Natural killer cell treated with Interleukin-12 subunit alpha and Interleukin-12 subunit beta and Interleukin-15 and Interleukin-18, amount 100 ng/mL, for 72 hours (primary cell): ENCODE measurements around the gene BAG2. TPM values are rescaled to one million over a fixed set of nuclear protein-coding genes. Genes with fewer than 3 reads are reported as not detected.

Experiments used
- ATAC-seq, 2 donors: fragments of 150-1000 bp; cut with Tn5 transposase in 1 of 2; sonication (Bioruptor Pico), chemical (Tn5 transposase) in 1 of 2; 2 replicates each; pipeline ENCODE4 v1.10.0; 2021
- DNase-seq: peaks from one replicate; pipeline ENCODE4 v3.0.0; 2022; ENCODE audit warnings: low spot score
- H3K27ac Mint-ChIP-seq, 2 donors: 1 replicate in 1 of 2; 2 replicates in 1 of 2; pipeline ENCODE4 v1.8.0; 2022; ENCODE audit warnings: mixed read lengths in 2 of 2, mild to moderate bottlenecking in 1 of 2, moderate library complexity in 1 of 2
- H3K27me3 Mint-ChIP-seq, 2 donors: 1 replicate in 1 of 2; 2 replicates in 1 of 2; pipeline ENCODE4 v1.8.0; 2022; ENCODE audit warnings: mixed read lengths in 2 of 2
- H3K36me3 Mint-ChIP-seq: one replicate; pipeline ENCODE4 v1.8.0; 2022; ENCODE audit warnings: mixed read lengths
- H3K4me1 Mint-ChIP-seq, 2 donors: 1 replicate in 1 of 2; 2 replicates in 1 of 2; pipeline ENCODE4 v1.8.0; 2022; ENCODE audit warnings: low read depth in 2 of 2, mixed read lengths in 2 of 2, mild to moderate bottlenecking in 1 of 2
- H3K4me3 Mint-ChIP-seq: one replicate; pipeline ENCODE4 v1.8.0; 2022; ENCODE audit warnings: mixed read lengths
- H3K9me3 Mint-ChIP-seq: 2 replicates; pipeline ENCODE4 v1.8.0; 2022; ENCODE audit warnings: mixed read lengths
- total RNA-seq, 2 donors: library from RNA; stranded (reverse); gene quantifications; one replicate each; pipeline ENCODE4 v1.2.3, GENCODE V29; 2022

BAG2 gene
- total RNA-seq, 2 donors from 2014 or later: 3.3 to 6.9 TPM

DNA sequence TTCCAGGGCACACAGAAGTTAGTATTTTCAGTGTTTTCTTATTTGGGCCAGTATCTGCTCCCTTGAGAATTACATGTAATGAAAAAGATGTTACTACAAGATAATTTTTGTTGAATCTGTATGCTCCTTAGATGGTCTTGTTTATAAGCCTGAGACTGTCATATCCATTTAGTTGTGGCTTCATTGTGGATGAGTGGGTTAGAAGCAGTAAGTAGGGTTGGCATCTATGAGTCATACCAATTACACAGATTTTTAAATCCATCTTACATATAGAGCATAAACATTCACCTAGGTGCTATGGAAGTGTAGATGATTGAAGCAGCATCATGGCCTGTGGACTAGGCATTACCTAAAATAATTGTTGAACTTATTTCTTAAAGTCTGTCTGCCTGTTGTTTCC lies 13.5 kb upstream of the BAG2 start:
- no peak for DNase-seq
- Mint-ChIP-seq H3K36me3 (no peaks in the 10 kb centered on the region), H3K9me3 (no peaks in the 10 kb centered on the region), H3K27me3 (no peaks in the 10 kb centered on the region), H3K27ac (no peak overlapping the region), H3K4me3 (no peak overlapping the region), H3K4me1 (no peaks in the 10 kb centered on the region)
- ATAC-seq: no peak

DNA sequence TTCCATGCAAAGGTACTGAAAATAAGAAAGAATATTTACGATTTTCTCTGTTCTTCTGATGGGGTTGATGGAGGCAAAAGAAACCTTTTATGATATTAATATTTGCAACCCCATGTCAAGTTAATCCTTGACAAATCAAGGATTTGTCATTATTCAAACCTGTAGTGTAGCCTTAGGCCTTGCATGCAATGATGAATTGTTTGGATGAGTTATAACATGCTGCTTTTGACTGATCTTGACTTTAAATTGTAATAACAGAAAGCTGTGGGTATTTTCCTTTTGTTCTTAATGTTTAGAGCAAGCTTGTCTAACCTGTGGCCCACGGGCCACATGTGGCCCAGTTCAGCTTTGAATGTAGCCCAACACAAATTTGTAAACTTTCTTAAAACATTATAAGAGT lies 13.0 kb upstream of the BAG2 start:
- Mint-ChIP-seq H3K36me3 (peaks cover 3% of the 10 kb centered on the region), H3K27ac (no peak overlapping the region), H3K27me3 (no peaks in the 10 kb centered on the region), H3K4me1 (no peaks in the 10 kb centered on the region), H3K9me3 (no peaks in the 10 kb centered on the region), H3K4me3 (no peak overlapping the region)
- DNase-seq (no peak), ATAC-seq (no peak)

DNA sequence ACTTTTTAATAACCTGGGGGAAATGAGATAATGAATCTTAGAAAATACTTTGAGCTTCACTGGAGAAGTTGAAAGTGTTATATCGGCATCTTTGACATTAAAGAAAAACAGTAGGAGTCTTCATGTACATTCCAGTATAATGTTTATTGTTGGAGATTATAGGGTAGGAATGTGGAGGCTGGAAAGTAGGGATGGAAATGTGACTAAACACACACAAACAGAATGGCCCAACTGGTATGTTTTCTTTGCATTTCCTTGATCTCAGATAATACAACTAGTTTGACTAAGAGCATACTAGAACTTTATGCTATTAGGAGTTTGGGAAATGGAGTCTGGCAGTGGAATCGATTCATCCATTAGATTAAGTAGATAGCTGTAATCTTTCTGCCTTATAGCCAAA lies 10.1 kb upstream of the BAG2 start:
- Mint-ChIP-seq H3K4me3 (no peak overlapping the region), H3K27me3 (no peaks in the 10 kb centered on the region), H3K4me1 (no peaks in the 10 kb centered on the region), H3K36me3 (peaks cover 20% of the 10 kb centered on the region), H3K27ac (no peak overlapping the region), H3K9me3 (no peaks in the 10 kb centered on the region)
- ATAC-seq: no peak
- no peak for DNase-seq

DNA sequence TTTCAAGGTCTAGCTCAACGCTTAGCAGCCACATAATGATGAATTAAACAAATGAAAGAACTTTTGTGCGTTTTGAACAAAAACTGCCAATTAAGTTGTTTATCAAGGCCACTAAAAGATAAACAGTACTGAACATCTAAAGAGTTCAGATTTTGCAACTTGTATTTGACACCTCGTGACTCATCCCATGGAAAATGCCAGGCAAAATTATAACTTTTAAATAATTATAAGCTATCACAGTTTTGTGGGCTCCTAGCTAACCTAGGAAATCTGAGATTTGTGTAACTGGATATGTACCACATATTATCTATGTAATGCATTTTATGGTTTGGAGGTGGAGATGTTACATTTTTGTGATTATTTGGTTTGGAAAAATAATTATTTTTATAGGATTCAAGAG lies 9.6 kb upstream of the BAG2 start:
- no peaks in the 10 kb centered on the region for H3K4me1 Mint-ChIP-seq
- no peak for ATAC-seq
- H3K27me3 Mint-ChIP-seq: no peaks in the 10 kb centered on the region
- H3K27ac Mint-ChIP-seq: no peak overlapping the region
- no peaks in the 10 kb centered on the region for H3K9me3 Mint-ChIP-seq
- no peak for DNase-seq
- peaks cover 20% of the 10 kb centered on the region for H3K36me3 Mint-ChIP-seq
- no peak overlapping the region for H3K4me3 Mint-ChIP-seq

DNA sequence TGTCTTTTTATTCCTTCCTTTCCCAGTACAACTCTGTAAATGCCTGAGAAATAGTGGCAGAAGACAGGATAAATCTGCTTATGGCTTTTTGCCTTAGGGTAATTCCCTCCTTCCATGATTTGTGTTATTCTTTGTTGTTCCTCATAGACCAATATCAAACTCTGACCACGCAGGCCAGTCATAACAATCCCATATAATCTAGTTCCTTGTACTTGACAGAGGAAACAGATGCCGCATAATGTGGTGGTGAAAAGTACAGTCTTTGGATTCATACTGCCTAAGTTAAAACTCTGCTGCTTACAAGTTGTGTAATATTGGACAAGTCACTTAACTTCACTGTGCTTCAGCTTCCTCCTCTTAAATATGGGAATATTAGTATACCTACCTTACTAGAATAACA lies 8.2 kb upstream of the BAG2 start:
- ATAC-seq (no peak), DNase-seq (no peak)
- no peak overlapping the region for H3K27ac Mint-ChIP-seq
- no peaks in the 10 kb centered on the region for H3K27me3 Mint-ChIP-seq
- no peak overlapping the region for H3K4me3 Mint-ChIP-seq
- H3K4me1 Mint-ChIP-seq: no peaks in the 10 kb centered on the region
- no peaks in the 10 kb centered on the region for H3K9me3 Mint-ChIP-seq
- peaks cover 20% of the 10 kb centered on the region for H3K36me3 Mint-ChIP-seq

DNA sequence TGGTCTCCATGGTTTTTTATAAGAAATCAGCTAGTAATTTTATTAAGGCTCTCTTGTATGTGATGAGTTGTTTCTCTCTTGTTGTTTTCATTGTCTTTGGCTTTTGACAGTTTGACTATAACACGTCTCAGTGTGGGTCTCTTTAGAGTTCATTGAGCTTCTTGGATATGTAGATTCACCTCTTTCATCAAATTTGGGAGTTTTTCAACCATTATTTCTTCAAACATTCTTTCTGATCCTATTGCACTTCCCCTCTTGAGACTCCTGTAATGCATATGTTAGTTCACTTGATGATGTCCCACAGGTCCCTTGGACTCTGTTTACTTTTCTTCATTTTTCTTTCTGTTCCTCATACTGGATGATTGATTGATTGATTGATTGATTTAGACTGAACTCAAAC lies 7.0 kb upstream of the BAG2 start:
- no peaks in the 10 kb centered on the region for H3K27me3 Mint-ChIP-seq
- DNase-seq (no peak), ATAC-seq (no peak)
- H3K36me3 Mint-ChIP-seq: peaks cover 20% of the 10 kb centered on the region
- no peak overlapping the region for H3K4me3 Mint-ChIP-seq
- H3K9me3 Mint-ChIP-seq: no peaks in the 10 kb centered on the region
- H3K4me1 Mint-ChIP-seq: peaks cover under 1 to 3% of the 10 kb centered on the region in 2 donors
- H3K27ac Mint-ChIP-seq: no peak overlapping the region

DNA sequence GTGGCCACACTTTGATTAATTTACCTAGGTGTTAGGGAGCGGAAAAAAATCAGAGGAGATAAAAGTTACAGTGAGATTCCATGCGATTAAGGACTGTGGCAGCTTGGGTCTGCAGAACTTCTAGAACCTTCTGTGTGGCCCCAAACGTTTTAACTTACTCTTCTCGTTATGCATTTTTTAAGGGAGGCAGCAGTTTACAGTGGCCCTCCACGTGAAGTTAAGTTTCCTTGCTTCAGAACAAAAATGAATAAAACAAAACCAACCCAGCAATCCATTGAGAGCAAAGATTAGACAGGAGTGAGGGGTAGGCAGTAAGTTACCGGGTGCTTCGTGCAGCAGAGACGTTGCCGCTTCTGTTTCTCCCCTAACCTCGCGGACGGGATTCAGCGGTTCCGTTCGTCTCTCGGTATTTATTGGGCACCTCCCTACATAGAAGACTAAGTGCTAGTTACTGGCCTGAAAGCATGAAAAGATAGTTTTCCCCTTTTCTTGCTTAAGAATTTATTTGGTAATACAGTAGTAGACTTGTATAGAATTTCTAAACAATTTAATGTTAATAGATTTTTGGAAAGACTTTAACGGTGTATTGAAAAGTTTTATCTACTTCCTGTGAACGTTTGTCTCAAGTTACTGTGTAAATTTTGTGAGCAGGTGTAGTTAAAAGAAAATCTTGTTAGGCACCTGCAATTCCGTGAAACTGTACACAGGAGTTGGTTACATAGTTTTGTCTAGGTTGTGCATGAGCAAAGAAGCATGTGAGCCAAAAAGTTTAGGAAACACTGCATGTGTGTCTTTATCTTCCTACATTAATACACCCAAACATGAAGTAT lies 1.1 kb downstream of the BAG2 start:
- Mint-ChIP-seq H3K9me3 (no peaks in the 10 kb centered on the region), H3K27ac (peak overlapping the region; percentile 73 to 75), H3K4me1 (peaks cover 23 to 28% of the 10 kb centered on the region in 2 donors), H3K27me3 (no peaks in the 10 kb centered on the region), H3K4me3 (peak overlapping the region; percentile 90), H3K36me3 (no peaks in the 10 kb centered on the region)
- DNase-seq (no peak), ATAC-seq (no peak)

DNA sequence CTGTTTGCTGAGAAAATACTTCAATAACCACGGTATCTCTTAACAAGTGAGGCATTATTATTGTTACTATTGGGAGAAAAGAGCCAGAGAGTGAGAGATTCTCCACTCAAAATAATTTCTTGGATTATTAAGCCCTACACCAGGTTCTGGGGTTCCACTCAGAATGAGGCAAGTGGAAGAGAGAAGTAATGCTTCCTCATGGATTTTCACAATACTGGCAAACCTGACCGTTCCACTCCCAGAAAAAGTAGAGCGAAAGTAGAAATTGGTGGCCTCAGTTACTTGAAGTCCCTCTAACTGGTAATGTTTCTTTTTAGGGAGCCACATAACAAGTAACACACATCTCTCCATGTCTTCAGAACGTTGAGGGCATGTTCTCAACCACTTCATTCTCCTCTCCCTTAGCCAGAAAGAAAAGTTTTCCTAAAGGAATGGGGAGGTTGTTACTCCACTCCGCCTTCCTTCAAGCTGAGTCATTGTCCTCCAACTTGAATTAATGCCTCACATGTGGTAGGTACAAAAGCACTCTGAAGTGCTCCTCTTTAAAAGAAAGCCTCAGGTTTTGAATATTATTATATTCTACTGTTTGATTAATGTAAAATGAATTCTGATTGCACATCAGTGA lies 1.9 kb downstream of the BAG2 start:
- Mint-ChIP-seq H3K4me3 (peak overlapping the region; percentile 90), H3K27ac (peak overlapping the region; percentile 73 to 75), H3K9me3 (no peaks in the 10 kb centered on the region), H3K4me1 (peaks cover 23 to 28% of the 10 kb centered on the region in 2 donors), H3K27me3 (no peaks in the 10 kb centered on the region), H3K36me3 (no peaks in the 10 kb centered on the region)
- DNase-seq (no peak), ATAC-seq (no peak)

DNA sequence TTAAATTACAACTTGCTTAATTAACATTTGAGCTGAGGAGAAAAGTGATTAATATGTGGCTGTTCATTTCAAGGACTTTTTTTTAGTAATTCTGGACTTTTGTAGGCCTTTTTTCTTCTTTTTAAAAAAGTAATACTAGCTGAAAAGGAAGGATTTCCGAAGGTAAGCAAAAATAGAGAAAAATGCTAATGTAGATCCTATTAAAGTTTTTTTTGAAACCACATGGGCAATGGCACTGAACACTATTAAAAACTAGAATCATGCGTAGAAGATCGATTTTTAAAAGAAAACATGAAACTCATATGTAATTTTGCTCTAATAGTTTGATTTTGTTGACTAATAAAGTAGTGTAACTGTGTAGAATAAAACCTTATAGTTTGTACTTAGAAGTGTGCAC lies 2.4 kb downstream of the BAG2 start:
- Mint-ChIP-seq H3K9me3 (no peaks in the 10 kb centered on the region), H3K4me3 (no peak overlapping the region), H3K27me3 (no peaks in the 10 kb centered on the region), H3K27ac (no peak overlapping the region), H3K4me1 (peaks cover 23 to 28% of the 10 kb centered on the region in 2 donors), H3K36me3 (no peaks in the 10 kb centered on the region)
- ATAC-seq: no peak
- no peak for DNase-seq

DNA sequence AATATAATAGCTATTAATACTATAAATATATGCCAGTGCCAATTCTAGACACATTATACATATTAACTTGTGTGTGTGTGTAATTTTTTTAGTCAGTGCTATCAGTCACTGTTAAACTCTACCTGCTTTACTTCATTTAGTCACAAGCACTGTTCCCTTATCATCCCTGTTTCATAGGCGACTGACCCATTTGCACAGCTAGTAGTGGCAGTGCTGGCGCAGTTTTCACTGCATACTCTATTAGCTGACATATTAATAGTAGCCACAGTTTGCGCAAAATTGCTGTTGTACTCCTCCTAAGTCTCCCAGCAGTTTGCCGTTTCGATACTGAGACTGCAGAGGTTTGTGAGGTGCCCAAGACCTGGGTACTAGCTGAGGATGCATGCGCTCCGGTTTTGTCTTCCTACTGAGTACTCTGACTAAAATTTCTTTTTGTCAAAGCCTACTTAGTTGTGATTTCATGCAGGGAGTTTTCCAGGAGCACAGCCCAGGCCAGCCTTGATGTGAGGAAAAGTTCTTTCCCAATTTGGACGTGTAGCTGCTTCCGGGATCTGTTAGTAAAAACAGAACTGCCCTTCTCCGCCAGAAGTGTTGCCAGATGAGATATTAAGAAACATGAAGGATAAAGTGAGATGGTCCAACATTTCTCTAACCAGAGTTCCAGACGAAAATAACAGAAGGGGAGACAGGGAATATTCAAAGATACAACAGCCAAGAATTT lies 5.6 kb downstream of the BAG2 start:
- Mint-ChIP-seq H3K27me3 (no peaks in the 10 kb centered on the region), H3K9me3 (no peaks in the 10 kb centered on the region), H3K36me3 (peaks cover 5% of the 10 kb centered on the region), H3K27ac (no peak overlapping the region), H3K4me3 (no peak overlapping the region), H3K4me1 (peaks cover 12 to 14% of the 10 kb centered on the region in 2 donors)
- no peak for ATAC-seq
- no peak for DNase-seq

DNA sequence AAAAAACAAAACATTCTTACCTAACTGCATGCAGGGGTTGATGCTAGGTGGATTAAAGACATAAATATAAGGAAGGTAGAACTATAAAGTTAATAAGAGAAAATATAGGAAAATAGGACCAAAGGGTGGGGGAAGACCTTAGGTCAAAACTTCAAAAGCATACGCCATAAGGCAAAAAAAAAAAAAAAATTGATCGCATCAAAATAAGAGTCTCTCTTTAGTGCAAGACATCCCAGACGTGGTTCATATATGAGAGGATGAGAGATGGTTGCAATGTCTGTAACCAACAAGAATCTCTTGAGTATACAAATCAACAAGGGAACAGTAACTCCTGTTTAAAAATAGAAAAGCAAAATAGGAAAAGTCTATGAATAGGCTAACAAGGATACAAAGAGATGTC lies 8.5 kb downstream of the BAG2 start:
- H3K4me3 Mint-ChIP-seq: no peak overlapping the region
- peaks cover 5% of the 10 kb centered on the region for H3K36me3 Mint-ChIP-seq
- no peaks in the 10 kb centered on the region for H3K27me3 Mint-ChIP-seq
- no peaks in the 10 kb centered on the region for H3K9me3 Mint-ChIP-seq
- peak overlapping the region in 1 of 2 donors; percentile 2 for H3K27ac Mint-ChIP-seq
- ATAC-seq (no peak), DNase-seq (no peak)
- no peaks in the 10 kb centered on the region for H3K4me1 Mint-ChIP-seq

DNA sequence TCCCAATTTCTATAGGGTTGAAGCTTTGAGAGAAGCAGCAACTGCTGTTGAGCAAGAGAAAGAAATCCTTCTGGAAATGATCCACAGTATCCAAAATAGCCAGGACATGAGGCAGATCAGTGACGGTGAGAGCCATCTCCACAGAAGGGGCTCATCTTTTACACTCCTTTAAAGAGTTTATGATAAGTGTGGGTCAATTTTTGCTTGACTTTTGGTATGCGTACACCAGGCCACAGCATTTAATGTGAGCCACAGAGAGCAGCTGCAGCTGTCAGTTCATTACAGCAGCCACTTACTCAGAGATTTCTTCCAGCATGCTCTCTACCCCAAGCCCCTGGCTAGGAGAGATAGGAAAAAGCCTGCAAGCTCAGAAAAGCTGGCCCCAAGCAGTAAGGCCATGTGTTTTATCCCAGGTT lies 9.9 kb downstream of the BAG2 start:
- Mint-ChIP-seq H3K4me3 (no peak overlapping the region), H3K4me1 (no peaks in the 10 kb centered on the region), H3K27ac (no peak overlapping the region), H3K36me3 (peaks cover 5% of the 10 kb centered on the region), H3K27me3 (no peaks in the 10 kb centered on the region), H3K9me3 (no peaks in the 10 kb centered on the region)
- ATAC-seq (no peak), DNase-seq (no peak)

DNA sequence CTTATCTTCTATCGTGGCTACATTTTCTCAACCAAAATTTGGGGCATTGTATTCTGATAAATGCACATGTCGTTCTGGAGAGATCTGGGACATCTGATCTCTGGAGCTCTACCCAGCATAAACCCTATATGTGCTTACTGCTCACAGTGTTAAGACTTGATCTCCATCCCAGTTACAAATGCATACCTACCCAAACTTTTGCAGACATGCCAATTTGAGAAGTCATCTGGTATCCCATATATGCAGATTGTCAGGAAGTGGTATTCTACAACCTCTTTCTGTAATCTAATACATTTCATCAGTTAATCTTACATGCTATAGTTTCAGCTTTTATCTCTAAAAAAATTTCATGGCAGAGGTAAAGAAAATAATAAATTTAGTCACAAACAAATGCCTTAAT lies 11.2 kb downstream of the BAG2 start:
- no peak overlapping the region for H3K4me3 Mint-ChIP-seq
- DNase-seq: no peak
- no peaks in the 10 kb centered on the region for H3K9me3 Mint-ChIP-seq
- ATAC-seq: no peak
- H3K4me1 Mint-ChIP-seq: no peaks in the 10 kb centered on the region
- peaks cover 5% of the 10 kb centered on the region for H3K36me3 Mint-ChIP-seq
- H3K27me3 Mint-ChIP-seq: no peaks in the 10 kb centered on the region
- H3K27ac Mint-ChIP-seq: no peak overlapping the region

DNA sequence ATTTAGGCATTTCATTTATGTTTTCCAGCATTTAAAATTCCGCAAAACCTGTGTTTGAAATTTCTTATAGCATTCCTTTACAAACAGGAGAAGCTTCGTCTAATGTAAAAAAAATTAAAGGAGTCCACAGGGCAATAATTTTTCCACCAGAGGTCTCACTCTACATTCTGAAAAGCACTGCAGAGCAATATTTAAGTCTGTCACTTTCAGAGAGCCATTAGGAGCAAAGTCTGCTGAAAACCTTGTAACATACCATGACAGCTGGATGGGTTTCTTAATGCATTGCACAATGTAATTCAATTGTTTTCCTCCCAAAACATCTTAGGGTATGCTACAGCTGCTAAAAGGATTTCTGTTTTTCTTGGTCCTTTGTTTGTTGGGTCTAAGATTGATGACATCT lies 18.0 kb downstream of the BAG2 start:
- no peaks in the 10 kb centered on the region for H3K9me3 Mint-ChIP-seq

More for the DNA sequence above, 18.0 kb downstream of the BAG2 start:
- Mint-ChIP-seq H3K4me1 (no peaks in the 10 kb centered on the region), H3K27ac (no peak overlapping the region), H3K36me3 (peaks cover 14% of the 10 kb centered on the region), H3K27me3 (no peaks in the 10 kb centered on the region), H3K4me3 (no peak overlapping the region)
- ATAC-seq (no peak), DNase-seq (no peak)
